ENCODE measurements around the gene KCNK18. TPM values are rescaled to one million over a fixed set of nuclear protein-coding genes. Genes with fewer than 3 reads are reported as not detected.

The KCNK18 gene
- total and polyA plus RNA-seq, 2 donors = not detected

- WGBS = 3% methylated on average over 93 of the region's 93 CpGs
- Histone ChIP-seq H3K27ac (ENCODE audit: low read depth) (no peak within 1 kb of the TSS), H3K4me3 (ENCODE audit: low read depth, low read length) (peak within 1 kb of the TSS; percentile 23)
Measured at GRCh38 chr10:117240621-117241529, 43.6 kb downstream of the KCNK18 start, which contains the start of gene SLC18A2. Gene SLC18A2 (plus strand): TSS chr10:117241114. CDS start chr10:117241694, 580 bp downstream.

GRCh38 chr10:117241541-117242462 lies 44.5 kb downstream of the KCNK18 start:
- WGBS = 6% methylated on average over 56 of the region's 56 CpGs
- Histone ChIP-seq H3K4me1 (ENCODE audit: insufficient read depth) (no peaks in the 10 kb centered on the region), H3K4me3 (ENCODE audit: low read depth, low read length) (no peak overlapping the region), H3K27ac (ENCODE audit: low read depth) (no peak overlapping the region), H3K36me3 (ENCODE audit: insufficient read depth) (no peaks in the 10 kb centered on the region)
- DNase-seq (ENCODE audit: extremely low spot score) = no peak

More at GRCh38 chr10:117240621-117241529, 43.6 kb downstream of the KCNK18 start, which contains the start of gene SLC18A2:
- Histone ChIP-seq H3K36me3 (ENCODE audit: insufficient read depth) (no peaks in the 10 kb centered on the region), H3K4me1 (ENCODE audit: insufficient read depth) (no peaks in the 10 kb centered on the region)
- DNase-seq (ENCODE audit: extremely low spot score) = no peak

- whole genome bisulfite sequencing = 84% methylated on average over 8 of the region's 8 CpGs
- H3K4me3 ChIP-seq (ENCODE audit: low read depth, low read length) = no peak overlapping the region
- DNase-seq (ENCODE audit: extremely low spot score) = no peak
- no peaks in the 10 kb centered on the region for H3K36me3 ChIP-seq (ENCODE audit: insufficient read depth)
- H3K27ac ChIP-seq (ENCODE audit: low read depth) = no peak overlapping the region
- no peaks in the 10 kb centered on the region for H3K4me1 ChIP-seq (ENCODE audit: insufficient read depth)
Measured at GRCh38 chr10:117242463-117242832, 45.2 kb downstream of the KCNK18 start.

GRCh38 chr10:117246997-117247671 lies 49.8 kb downstream of the KCNK18 start:
- H3K4me3 ChIP-seq (ENCODE audit: low read depth, low read length) = no peak overlapping the region
- H3K4me1 ChIP-seq (ENCODE audit: insufficient read depth) = no peaks in the 10 kb centered on the region
- no peak overlapping the region for H3K27ac ChIP-seq (ENCODE audit: low read depth)
- no peak for DNase-seq (ENCODE audit: extremely low spot score)
- WGBS = 64% methylated on average over 3 of the region's 3 CpGs
- H3K36me3 ChIP-seq (ENCODE audit: insufficient read depth) = no peaks in the 10 kb centered on the region

DNA sequence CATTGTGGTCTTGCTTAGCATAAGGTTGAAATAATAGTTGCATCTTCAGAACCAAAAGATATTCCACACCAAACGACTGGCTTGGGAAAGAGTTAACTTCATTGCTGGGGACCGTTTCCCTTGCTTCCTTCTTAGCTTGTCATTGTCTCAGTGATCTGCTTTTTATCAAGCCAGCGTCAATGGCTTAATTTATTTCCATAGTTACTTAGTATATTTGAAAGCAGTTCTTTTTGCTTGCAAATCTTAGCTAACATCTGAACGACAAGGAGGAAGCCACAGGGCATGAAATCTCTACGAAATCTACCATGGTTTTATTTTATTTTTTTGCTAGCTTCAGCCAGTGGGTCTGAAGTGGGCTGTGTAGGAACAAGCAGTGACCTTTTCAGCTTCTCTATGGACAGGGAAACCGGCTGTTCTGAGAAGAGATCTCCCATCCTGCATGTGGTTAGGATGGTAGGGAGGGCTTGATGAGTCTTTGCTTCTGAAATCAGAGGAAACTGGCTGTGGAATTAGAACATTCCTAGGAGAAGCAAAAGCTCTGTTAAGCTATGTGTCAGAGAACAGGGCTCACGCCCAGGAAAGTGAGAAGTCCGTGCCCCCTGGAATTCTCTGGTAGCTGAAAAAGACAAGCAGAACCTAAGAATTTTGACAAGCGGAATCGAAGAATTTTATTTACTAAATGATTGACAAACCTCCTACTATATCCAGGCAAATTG lies 51.6 kb downstream of the KCNK18 start:
- DNase-seq (ENCODE audit: extremely low spot score) = no peak
- WGBS = 33% methylated on average over 10 of the region's 10 CpGs
- no peak overlapping the region for H3K27ac ChIP-seq (ENCODE audit: low read depth)
- H3K4me3 ChIP-seq (ENCODE audit: low read depth, low read length) = no peak overlapping the region
- H3K4me1 ChIP-seq (ENCODE audit: insufficient read depth) = no peaks in the 10 kb centered on the region
- H3K36me3 ChIP-seq (ENCODE audit: insufficient read depth) = no peaks in the 10 kb centered on the region

DNA sequence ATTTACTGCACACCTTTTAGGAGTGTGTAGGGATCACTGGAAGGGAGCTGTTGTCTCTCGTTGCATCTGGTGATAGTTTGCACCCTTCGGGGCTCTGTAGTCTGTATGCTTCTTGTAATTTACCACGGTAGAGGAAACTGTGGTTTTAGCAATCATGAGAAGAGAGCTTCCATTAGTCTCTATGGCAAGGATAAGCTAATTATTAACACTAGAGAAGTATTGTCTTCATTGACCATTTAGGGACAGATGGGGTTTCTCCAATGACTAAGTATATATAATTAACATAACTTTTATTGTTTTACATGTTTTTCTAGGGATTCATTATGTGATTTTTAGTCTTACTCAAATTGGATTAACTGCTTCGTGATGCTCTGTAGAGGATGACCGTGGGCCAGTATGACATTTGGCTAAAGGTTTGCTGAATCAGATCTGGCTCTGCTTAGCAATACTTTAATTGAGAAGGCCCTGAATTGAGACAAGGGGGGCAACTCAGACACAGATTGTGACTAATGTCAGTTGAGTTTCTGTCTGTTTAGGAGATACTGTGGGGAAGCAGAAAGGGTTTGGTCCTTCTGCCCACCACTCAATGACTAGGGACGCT lies 52.3 kb downstream of the KCNK18 start:
- Histone ChIP-seq H3K36me3 (ENCODE audit: insufficient read depth) (no peaks in the 10 kb centered on the region), H3K27ac (ENCODE audit: low read depth) (no peak overlapping the region), H3K4me3 (ENCODE audit: low read depth, low read length) (no peak overlapping the region), H3K4me1 (ENCODE audit: insufficient read depth) (no peaks in the 10 kb centered on the region)
- DNase-seq (ENCODE audit: extremely low spot score) = no peak
- 66% methylated on average over 6 of the region's 6 CpGs for WGBS

DNA sequence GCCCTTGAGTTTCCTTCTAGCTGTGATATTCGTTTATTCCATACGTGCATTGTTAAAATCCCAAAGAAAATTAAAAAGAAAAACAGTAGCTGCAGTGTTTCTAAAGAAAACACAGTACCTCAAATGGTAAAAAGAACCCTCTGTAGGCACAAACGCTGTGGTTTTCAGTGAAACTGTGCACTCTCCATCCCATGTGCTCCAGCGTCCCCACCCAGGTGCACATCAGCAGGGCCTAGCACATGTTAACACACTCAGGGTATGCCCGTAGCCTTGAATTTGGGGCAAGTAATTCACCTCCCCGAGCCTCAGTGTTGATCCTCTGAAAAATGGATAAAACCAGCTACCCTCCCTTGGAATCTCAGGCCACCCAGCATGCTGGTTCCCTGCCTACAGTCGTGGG lies 53.1 kb downstream of the KCNK18 start:
- WGBS = 58% methylated on average over 7 of the region's 7 CpGs
- Histone ChIP-seq H3K4me3 (ENCODE audit: low read depth, low read length) (no peak overlapping the region), H3K4me1 (ENCODE audit: insufficient read depth) (no peaks in the 10 kb centered on the region), H3K36me3 (ENCODE audit: insufficient read depth) (no peaks in the 10 kb centered on the region), H3K27ac (ENCODE audit: low read depth) (no peak overlapping the region)
- DNase-seq (ENCODE audit: extremely low spot score) = no peak

GRCh38 chr10:117253908-117254307 lies 56.6 kb downstream of the KCNK18 start:
- Histone ChIP-seq H3K4me1 (ENCODE audit: insufficient read depth) (no peaks in the 10 kb centered on the region), H3K4me3 (ENCODE audit: low read depth, low read length) (no peak overlapping the region), H3K36me3 (ENCODE audit: insufficient read depth) (no peaks in the 10 kb centered on the region), H3K27ac (ENCODE audit: low read depth) (no peak overlapping the region)
- 72% methylated on average over 9 of the region's 9 CpGs for WGBS
- DNase-seq (ENCODE audit: extremely low spot score) = no peak

DNA sequence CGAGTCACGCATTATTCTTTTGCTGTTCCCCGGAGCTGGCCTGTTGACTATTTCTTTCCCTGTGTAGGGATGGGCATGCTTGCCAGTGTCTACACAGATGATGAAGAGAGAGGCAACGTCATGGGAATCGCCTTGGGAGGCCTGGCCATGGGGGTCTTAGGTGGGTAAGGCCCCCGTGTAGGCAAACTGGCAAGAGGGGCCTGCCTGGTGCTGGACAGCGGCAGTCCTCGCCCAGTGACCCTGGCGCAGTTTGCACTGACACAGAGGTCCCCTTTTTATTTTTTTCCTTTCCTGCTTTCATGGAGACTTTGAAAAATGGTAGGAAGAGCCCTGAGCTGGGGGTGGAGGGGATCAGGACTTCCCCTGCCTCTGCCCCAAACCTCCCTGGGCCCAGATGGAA lies 57.0 kb downstream of the KCNK18 start:
- Histone ChIP-seq H3K27ac (ENCODE audit: low read depth) (no peak overlapping the region), H3K4me3 (ENCODE audit: low read depth, low read length) (no peak overlapping the region), H3K36me3 (ENCODE audit: insufficient read depth) (no peaks in the 10 kb centered on the region), H3K4me1 (ENCODE audit: insufficient read depth) (no peaks in the 10 kb centered on the region)
- WGBS = 76% methylated on average over 9 of the region's 9 CpGs
- DNase-seq (ENCODE audit: extremely low spot score) = no peak

- DNase-seq (ENCODE audit: extremely low spot score) = no peak
- H3K4me3 ChIP-seq (ENCODE audit: low read depth, low read length) = no peak overlapping the region
- H3K4me1 ChIP-seq (ENCODE audit: insufficient read depth) = no peaks in the 10 kb centered on the region
- no peak overlapping the region for H3K27ac ChIP-seq (ENCODE audit: low read depth)
- H3K36me3 ChIP-seq (ENCODE audit: insufficient read depth) = no peaks in the 10 kb centered on the region
- 81% methylated on average over 26 of the region's 26 CpGs for WGBS
Measured at GRCh38 chr10:117254774-117255735, 57.8 kb downstream of the KCNK18 start.

DNA sequence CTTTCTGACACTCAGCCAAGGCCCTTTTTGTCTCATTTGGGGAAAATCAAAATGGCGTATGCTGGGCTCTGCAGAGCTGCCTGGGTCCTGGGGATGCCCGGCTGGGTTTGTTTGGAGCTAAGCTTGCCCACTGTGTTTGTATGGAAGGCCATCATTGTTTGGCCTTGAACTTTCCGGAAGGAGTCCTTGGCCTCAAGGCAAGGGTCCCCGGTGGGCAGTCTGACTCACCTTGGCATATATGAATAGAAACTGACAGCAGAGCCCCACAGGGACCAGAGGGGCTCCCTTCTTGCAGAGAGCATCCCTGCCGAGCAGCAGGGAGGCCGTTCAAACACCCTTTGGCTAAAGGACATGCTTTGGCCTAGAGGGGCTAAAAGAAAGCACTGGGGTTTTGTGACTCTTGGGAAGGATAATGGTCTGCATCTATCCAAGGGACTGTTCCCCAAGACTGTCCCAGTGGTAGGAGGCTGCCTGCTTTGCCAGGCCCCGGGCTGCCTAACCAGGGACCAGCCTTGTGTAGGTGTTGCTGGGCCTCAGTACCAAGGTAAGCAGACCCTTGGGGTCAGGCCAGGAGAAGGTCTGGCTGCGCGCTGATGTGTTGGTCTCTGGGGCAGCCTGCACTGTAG lies 58.7 kb downstream of the KCNK18 start:
- no peak overlapping the region for H3K27ac ChIP-seq (ENCODE audit: low read depth)
- H3K4me3 ChIP-seq (ENCODE audit: low read depth, low read length) = no peak overlapping the region
- H3K4me1 ChIP-seq (ENCODE audit: insufficient read depth) = no peaks in the 10 kb centered on the region
- no peaks in the 10 kb centered on the region for H3K36me3 ChIP-seq (ENCODE audit: insufficient read depth)
- WGBS = 95% methylated on average over 9 of the region's 9 CpGs
- no peak for DNase-seq (ENCODE audit: extremely low spot score)

All from urinary bladder (tissue), 4 donors.